Neural cell (in vitro differentiated cells): Measurements from ENCODE around the gene UBA1. TPM values are rescaled to one million over a fixed set of nuclear protein-coding genes. Genes with fewer than 3 reads are reported as not detected.

Experiments used
- H2AFZ ChIP-seq: fragments of 200-600, 300-800 bp; sonication (generic), shearing (Covaris generic); 2 replicates; pipeline ENCODE4 v1.6.0; 2014; ENCODE audit warnings: low read depth, mild to moderate bottlenecking, antibody characterized with exemption, low read length, moderate library complexity
- H3F3A ChIP-seq: fragments of 200-600 bp; shearing (Covaris generic); 2 replicates; pipeline ENCODE4 v1.6.1; 2016; ENCODE audit warnings: mild to moderate bottlenecking, moderate library complexity, mixed read lengths, antibody characterized with exemption, low read length; ENCODE audit not compliant: insufficient read depth, poor library complexity, severe bottlenecking
- H3K27ac ChIP-seq: fragments of 200-600, 300-800 bp; sonication (generic), shearing (Covaris generic); 2 replicates; pipeline ENCODE4 v1.5.1; 2014; ENCODE audit warnings: mild to moderate bottlenecking, low read length, moderate library complexity
- H3K27me3 ChIP-seq: fragments of 300-800, 200-600 bp; sonication (generic), shearing (Covaris generic); 2 replicates; pipeline ENCODE4 v1.6.0; 2014; ENCODE audit warnings: mild to moderate bottlenecking, low read depth, low read length, moderate library complexity; ENCODE audit not compliant: insufficient read depth
- H3K36me3 ChIP-seq: fragments of 300-800, 200-600 bp; sonication (generic), shearing (Covaris generic); 2 replicates; pipeline ENCODE4 v1.5.1; 2014; ENCODE audit warnings: mild to moderate bottlenecking, antibody characterized with exemption, low read length, moderate library complexity; ENCODE audit not compliant: insufficient read depth
- H3K4me2 ChIP-seq: fragments of 300-800, 200-600 bp; sonication (generic), shearing (Covaris generic); 2 replicates; pipeline ENCODE4 v1.6.0; 2014; ENCODE audit warnings: mild to moderate bottlenecking, low read length
- H3K4me3 ChIP-seq: fragments of 300-800, 200-600 bp; sonication (generic), shearing (Covaris generic); 2 replicates; pipeline ENCODE4 v1.5.1; 2014; ENCODE audit warnings: mild to moderate bottlenecking, low read length, moderate library complexity
- H3K79me2 ChIP-seq: fragments of 200-600 bp; shearing (Covaris generic); replicated peaks from 2 replicates; pipeline ENCODE4 v1.6.0; 2014; ENCODE audit warnings: mild to moderate bottlenecking, low read length, moderate library complexity; ENCODE audit not compliant: insufficient read depth
- H3K9ac ChIP-seq: fragments of 300-800, 200-600 bp; sonication (generic), shearing (Covaris generic); 2 replicates; pipeline ENCODE4 v1.6.1; 2016; ENCODE audit warnings: mild to moderate bottlenecking, low read length, mixed read lengths
- H3K9me2 ChIP-seq: fragments of 200-600 bp; shearing (Covaris generic); 2 replicates; pipeline ENCODE4 v1.6.1; 2016; ENCODE audit warnings: mild to moderate bottlenecking, low read length, mixed read lengths; ENCODE audit not compliant: insufficient read depth
- H3K9me3 ChIP-seq: fragments of 200-600, 300-800 bp; sonication (generic), shearing (Covaris generic); 2 replicates; pipeline ENCODE4 v1.6.1; 2016; ENCODE audit warnings: mild to moderate bottlenecking, mixed run types, low read length, moderate library complexity, mixed read lengths
- H4K20me1 ChIP-seq: fragments of 200-600 bp; shearing (Covaris generic); 2 replicates; pipeline ENCODE4 v1.6.1; 2016; ENCODE audit warnings: mild to moderate bottlenecking, mixed run types; ENCODE audit not compliant: insufficient read depth
- EP300 ChIP-seq: fragments of 450-650 bp; conservative IDR thresholded peaks from 2 replicates; pipeline ENCODE4 v1.6.1; 2014; ENCODE audit warnings: antibody characterized with exemption, mild to moderate bottlenecking, moderate library complexity; ENCODE audit not compliant: poor library complexity, severe bottlenecking
- EZH2 ChIP-seq: fragments of 200-600, 300-800 bp; shearing (Covaris generic), sonication (generic); IDR thresholded peaks from 2 replicates; pipeline ENCODE4 v1.6.1; 2014; ENCODE audit warnings: antibody characterized with exemption, low read length, borderline replicate concordance, mild to moderate bottlenecking; ENCODE audit not compliant: insufficient read depth, poor library complexity, severe bottlenecking
- MXI1 ChIP-seq: fragments of 450-650 bp; conservative IDR thresholded peaks from 2 replicates; pipeline ENCODE4 v1.6.1; 2014; ENCODE audit warnings: antibody characterized with exemption, mild to moderate bottlenecking; ENCODE audit not compliant: poor library complexity, severe bottlenecking
- POLR2AphosphoS5 ChIP-seq: IDR thresholded peaks from 2 replicates; pipeline ENCODE4 v1.6.1; 2012
- RAD21 ChIP-seq: fragments of 450-650 bp; conservative IDR thresholded peaks from 2 replicates; pipeline ENCODE4 v1.6.1; 2014; ENCODE audit warnings: antibody characterized with exemption, mild to moderate bottlenecking, moderate library complexity
- SMC3 ChIP-seq: fragments of 450-650 bp; conservative IDR thresholded peaks from 2 replicates; pipeline ENCODE4 v1.6.1; 2014; ENCODE audit warnings: antibody characterized with exemption, mild to moderate bottlenecking, moderate library complexity; ENCODE audit not compliant: poor library complexity
- TAF1 ChIP-seq: IDR thresholded peaks from 2 replicates; pipeline ENCODE4 v1.6.1; 2012; ENCODE audit warnings: low read depth
- polyA plus RNA-seq: library from polyadenylated mRNA; depleted of rRNA; stranded (reverse); fragments of >200 nt; gene quantifications from 2 replicates; pipeline ENCODE4 v1.2.3, GENCODE V29; 2014
- TF ChIP-seq, protein P1 (sequence below): fragments of 450-650 bp; IDR thresholded peaks from 2 replicates; pipeline ENCODE4 v1.5.1; 2014; ENCODE audit warnings: antibody characterized with exemption, mild to moderate bottlenecking, moderate library complexity; ENCODE audit not compliant: poor library complexity, severe bottlenecking
- TF ChIP-seq, protein P2 (sequence below): IDR thresholded peaks from 2 replicates; pipeline ENCODE4 v1.6.1; 2012; ENCODE audit warnings: borderline replicate concordance

UBA1 gene
- polyA plus RNA-seq, 1 donor from 2014 or later: 132 TPM

- Histone ChIP-seq H3K9me2 (no peaks in the 10 kb centered on the region), H3K4me3 (no peak overlapping the region), H3K4me2 (no peak overlapping the region), H3K9ac (no peak overlapping the region), H3K79me2 (peaks cover 6% of the 10 kb centered on the region), H3K9me3 (no peaks in the 10 kb centered on the region), H4K20me1 (no peaks in the 10 kb centered on the region), H3K27me3 (no peaks in the 10 kb centered on the region), H3K36me3 (no peaks in the 10 kb centered on the region), H2AFZ (no peak overlapping the region), H3K27ac (no peak overlapping the region), H3F3A (no peaks in the 10 kb centered on the region)
- TF ChIP-seq RAD21 (no peak), POLR2AphosphoS5 (peak; percentile 2)
Observed at GRCh38 chrX:47244676-47245075, 51.0 kb downstream of the UBA1 start.

DNA sequence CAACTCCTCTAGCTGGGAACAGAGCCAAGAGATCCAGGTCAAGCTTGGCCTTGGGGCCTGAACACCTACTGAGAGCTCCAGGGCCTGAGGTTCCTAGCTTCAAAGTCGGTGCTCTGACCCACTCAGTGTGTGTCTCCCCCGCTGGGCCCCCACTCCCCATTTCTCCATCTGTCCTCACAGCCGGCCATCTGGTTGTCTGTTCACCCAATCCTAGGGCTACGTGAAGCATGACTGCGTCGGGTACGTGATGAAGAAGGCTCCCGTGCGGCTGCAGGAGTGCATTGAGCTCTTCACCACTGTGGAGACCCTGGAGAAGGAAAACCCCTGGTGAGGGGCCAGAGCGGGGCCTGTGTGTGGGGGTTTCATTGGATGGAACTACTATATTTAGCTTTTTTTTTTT is 51.5 kb downstream of the UBA1 start:
- Histone ChIP-seq H3K9ac (no peak overlapping the region), H3K4me3 (no peak overlapping the region), H3K79me2 (peaks cover under 1% of the 10 kb centered on the region), H3F3A (no peaks in the 10 kb centered on the region), H2AFZ (no peak overlapping the region), H3K9me2 (no peaks in the 10 kb centered on the region), H3K27me3 (no peaks in the 10 kb centered on the region), H3K9me3 (no peaks in the 10 kb centered on the region), H3K27ac (no peak overlapping the region), H3K4me2 (no peak overlapping the region), H3K36me3 (no peaks in the 10 kb centered on the region), H4K20me1 (no peaks in the 10 kb centered on the region)
- TF ChIP-seq POLR2AphosphoS5 (no peak), RAD21 (no peak), SMC3 (no peak), EZH2 (no peak), EP300 (no peak), MXI1 (no peak), TAF1 (no peak)
- TF ChIP-seq, protein P1, sequence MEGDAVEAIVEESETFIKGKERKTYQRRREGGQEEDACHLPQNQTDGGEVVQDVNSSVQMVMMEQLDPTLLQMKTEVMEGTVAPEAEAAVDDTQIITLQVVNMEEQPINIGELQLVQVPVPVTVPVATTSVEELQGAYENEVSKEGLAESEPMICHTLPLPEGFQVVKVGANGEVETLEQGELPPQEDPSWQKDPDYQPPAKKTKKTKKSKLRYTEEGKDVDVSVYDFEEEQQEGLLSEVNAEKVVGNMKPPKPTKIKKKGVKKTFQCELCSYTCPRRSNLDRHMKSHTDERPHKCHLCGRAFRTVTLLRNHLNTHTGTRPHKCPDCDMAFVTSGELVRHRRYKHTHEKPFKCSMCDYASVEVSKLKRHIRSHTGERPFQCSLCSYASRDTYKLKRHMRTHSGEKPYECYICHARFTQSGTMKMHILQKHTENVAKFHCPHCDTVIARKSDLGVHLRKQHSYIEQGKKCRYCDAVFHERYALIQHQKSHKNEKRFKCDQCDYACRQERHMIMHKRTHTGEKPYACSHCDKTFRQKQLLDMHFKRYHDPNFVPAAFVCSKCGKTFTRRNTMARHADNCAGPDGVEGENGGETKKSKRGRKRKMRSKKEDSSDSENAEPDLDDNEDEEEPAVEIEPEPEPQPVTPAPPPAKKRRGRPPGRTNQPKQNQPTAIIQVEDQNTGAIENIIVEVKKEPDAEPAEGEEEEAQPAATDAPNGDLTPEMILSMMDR: no peak
- TF ChIP-seq, protein P2, sequence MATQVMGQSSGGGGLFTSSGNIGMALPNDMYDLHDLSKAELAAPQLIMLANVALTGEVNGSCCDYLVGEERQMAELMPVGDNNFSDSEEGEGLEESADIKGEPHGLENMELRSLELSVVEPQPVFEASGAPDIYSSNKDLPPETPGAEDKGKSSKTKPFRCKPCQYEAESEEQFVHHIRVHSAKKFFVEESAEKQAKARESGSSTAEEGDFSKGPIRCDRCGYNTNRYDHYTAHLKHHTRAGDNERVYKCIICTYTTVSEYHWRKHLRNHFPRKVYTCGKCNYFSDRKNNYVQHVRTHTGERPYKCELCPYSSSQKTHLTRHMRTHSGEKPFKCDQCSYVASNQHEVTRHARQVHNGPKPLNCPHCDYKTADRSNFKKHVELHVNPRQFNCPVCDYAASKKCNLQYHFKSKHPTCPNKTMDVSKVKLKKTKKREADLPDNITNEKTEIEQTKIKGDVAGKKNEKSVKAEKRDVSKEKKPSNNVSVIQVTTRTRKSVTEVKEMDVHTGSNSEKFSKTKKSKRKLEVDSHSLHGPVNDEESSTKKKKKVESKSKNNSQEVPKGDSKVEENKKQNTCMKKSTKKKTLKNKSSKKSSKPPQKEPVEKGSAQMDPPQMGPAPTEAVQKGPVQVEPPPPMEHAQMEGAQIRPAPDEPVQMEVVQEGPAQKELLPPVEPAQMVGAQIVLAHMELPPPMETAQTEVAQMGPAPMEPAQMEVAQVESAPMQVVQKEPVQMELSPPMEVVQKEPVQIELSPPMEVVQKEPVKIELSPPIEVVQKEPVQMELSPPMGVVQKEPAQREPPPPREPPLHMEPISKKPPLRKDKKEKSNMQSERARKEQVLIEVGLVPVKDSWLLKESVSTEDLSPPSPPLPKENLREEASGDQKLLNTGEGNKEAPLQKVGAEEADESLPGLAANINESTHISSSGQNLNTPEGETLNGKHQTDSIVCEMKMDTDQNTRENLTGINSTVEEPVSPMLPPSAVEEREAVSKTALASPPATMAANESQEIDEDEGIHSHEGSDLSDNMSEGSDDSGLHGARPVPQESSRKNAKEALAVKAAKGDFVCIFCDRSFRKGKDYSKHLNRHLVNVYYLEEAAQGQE: no peak
